GM12872 (cell line): ENCODE measurements around the gene CREB5.

ENCODE experiments used
- CTCF ChIP-seq: IDR thresholded peaks from 3 replicates; pipeline ENCODE4 v1.5.1; 2011; ENCODE audit warnings: low read depth, mild to moderate bottlenecking, low read length, moderate library complexity; ENCODE audit not compliant: insufficient read depth

Gene CREB5

GRCh38 chr7:28435732-28436378 is 23.5 kb downstream of the CREB5 start:
- TF ChIP-seq CTCF: no peak

- TF ChIP-seq CTCF: no peak
Measured at GRCh38 chr7:28440055-28440601, 27.8 kb downstream of the CREB5 start.

- no peak for TF ChIP-seq CTCF
Measured at GRCh38 chr7:28442540-28443420, 30.5 kb downstream of the CREB5 start.

- no peak for TF ChIP-seq CTCF
Measured at GRCh38 chr7:28446131-28446530, 33.8 kb downstream of the CREB5 start.

- TF ChIP-seq CTCF: no peak
Measured at GRCh38 chr7:28447071-28447470, 34.8 kb downstream of the CREB5 start.

GRCh38 chr7:28448708-28449107 is 36.4 kb downstream of the CREB5 start:
- TF ChIP-seq CTCF: no peak

- TF ChIP-seq CTCF: no peak
Measured at GRCh38 chr7:28452681-28453080, 40.4 kb downstream of the CREB5 start.
